NCI-H2196 treated with DMSO at 0.1 percent for 48 hours (cell line): Measurements from ENCODE around the gene WHRN.

Experiments
- DNase-seq: peaks from one replicate; lab custom pipeline; 2025; ENCODE audit not compliant: unreplicated experiment; lab: John Stamatoyannopoulos, UW

The WHRN gene

DNA sequence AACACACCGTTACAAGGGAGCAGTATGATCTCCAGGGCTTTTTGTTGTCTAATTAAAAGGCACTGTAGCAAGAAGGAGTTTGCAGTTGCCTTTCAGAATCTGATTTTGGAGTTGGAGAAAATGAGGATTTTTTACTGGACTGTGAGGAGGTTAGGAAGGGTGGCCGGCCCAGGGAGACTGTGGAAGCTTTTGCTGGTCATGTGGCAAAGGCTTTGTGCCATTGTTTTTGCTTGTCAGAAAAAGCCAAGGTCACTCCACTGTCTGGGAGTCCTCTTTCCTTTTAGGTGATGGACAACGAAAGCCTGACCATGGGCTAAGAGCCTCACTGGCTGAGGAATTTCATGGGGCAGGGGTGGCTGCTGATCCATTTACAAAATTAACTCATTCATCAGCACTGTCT lies 10.3 kb upstream of the WHRN start:
- no peak for DNase-seq

DNA sequence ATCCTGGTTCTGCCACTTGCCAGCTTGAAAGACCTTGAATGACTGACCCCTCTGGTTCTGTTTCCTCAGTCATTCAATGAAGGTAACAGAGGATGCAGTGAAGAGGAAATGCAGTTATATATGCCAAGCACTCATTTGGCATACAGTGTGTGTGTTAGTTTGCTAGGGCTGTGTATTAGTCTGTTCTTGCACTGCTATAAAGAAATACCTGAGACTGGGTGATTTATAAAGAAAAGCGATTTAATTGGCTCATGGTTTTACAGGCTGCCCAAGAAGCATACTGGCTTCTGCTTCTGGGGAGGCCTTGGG lies 8.6 kb upstream of the WHRN start:
- DNase-seq, result no peak

- no peak for DNase-seq
Observed at GRCh38 chr9:114513055-114513958, 8.0 kb upstream of the WHRN start.

DNA sequence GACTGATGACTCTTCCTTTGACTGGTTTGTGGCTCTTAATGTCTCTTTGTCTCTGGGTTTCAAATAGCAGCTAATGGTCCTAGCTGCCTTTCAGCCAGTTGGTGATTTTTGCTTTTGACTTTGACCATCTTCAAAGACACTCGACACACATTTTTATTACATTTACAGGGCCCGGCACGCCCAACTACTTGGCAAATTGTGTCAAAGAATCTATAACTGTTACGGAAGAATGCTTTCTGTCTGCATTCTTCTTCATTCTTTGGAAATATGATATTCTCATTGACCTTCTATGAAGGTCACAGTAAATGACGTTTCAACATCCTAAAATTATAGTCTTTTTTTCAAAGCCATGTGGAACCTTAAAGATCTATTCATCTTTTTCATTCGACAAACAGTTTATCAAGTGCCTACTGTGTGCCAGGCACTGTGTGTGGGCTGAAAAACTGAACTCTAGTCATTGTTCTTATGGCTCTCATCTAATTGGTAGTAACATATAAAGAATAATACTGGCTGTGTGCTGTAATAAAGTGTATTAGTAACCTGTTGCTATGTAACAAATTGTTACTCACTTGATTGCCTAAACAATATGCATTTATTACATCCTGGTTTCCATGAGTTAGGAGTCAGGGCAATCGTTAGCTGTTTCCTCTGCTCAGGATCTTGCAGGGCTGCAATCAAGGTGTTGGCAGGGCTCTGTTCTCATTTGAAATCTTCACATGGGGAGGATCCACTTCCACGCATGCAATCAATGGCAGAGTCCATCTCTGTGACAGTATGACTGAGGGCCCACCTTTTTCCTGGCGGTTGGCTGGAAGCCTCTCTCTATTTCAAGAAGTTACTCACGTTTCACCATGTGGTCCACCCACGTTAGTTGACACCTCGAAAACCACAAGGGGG lies 7.0 kb upstream of the WHRN start:
- no peak for DNase-seq

DNA sequence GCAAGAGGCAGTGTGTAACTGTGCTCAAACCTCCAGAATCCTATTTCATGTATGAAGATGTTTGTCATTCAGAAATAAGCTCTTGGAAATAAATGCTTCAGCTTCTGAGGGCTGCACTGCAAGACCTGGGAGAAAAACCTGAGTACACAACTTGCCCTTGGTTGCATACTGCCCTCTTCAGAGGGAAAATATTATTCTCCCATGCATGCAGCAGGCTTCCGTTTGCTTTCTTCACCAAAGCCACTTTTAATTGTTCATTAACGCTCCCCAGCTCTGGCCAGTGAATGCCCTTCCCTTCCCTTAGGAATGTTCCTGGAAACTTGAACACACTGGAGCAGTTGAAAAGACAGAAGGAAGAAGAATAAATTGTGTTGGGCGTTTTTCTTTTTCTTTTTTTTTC lies 2.5 kb upstream of the WHRN start:
- DNase-seq, result no peak

- DNase-seq, result no peak
Observed at GRCh38 chr9:114506082-114506390, 763 bp upstream of the WHRN start.

GRCh38 chr9:114504341-114505186 lies 709 bp downstream of the WHRN start:
- DNase-seq, result peak; percentile 40

- DNase-seq, result no peak
Observed at GRCh38 chr9:114503522-114504340, 1.5 kb downstream of the WHRN start.

- peak; percentile 23 for DNase-seq
Observed at GRCh38 chr9:114503009-114503408, 2.3 kb downstream of the WHRN start.

DNA sequence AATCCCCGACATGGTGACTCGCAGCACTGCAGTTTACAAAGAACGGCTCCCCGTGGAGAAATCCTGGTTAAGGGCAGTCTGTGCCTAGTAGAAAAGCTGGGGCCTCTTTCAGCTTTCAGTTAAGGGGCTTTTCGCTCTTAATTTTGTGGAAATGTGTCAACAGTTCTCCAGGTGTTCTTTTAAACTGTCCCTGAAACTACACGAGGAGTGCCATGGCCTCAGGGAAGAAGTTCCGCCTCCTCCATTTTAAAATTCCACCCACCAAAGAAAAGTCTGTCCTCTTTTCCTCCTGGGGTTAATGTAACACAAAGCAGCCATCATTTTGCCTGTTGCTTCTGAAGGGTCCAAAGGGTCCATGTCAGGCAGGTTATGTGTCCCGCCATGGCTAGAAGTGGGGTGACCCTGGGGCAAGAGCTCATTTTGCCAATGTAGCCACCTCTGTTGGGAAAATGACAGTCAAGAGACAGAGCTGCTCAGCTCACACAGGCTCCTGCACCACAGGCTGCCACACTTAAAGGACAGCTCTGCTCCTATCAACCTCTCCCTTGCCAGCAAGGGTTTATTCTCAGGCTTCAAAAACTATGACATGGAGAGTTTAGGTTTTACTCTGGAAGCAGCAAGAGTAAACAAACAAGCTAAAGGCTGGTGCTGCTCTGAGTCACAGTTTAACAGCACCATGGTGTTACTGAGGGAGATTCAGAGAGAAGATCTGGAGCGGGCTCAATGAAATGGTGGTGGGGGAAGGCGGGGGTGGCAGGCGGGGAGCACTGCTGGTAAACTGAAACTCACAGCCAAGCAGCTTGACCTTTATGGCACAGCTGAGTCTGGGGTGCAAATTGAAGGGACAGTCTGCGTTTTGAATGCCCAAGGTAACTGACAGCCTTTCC lies 3.2 kb downstream of the WHRN start:
- no peak for DNase-seq

- no peak for DNase-seq
Observed at GRCh38 chr9:114500697-114501292, 4.5 kb downstream of the WHRN start.

- no peak for DNase-seq
Observed at GRCh38 chr9:114499941-114500696, 5.2 kb downstream of the WHRN start.

GRCh38 chr9:114499528-114499927 lies 5.7 kb downstream of the WHRN start:
- DNase-seq, result no peak

DNA sequence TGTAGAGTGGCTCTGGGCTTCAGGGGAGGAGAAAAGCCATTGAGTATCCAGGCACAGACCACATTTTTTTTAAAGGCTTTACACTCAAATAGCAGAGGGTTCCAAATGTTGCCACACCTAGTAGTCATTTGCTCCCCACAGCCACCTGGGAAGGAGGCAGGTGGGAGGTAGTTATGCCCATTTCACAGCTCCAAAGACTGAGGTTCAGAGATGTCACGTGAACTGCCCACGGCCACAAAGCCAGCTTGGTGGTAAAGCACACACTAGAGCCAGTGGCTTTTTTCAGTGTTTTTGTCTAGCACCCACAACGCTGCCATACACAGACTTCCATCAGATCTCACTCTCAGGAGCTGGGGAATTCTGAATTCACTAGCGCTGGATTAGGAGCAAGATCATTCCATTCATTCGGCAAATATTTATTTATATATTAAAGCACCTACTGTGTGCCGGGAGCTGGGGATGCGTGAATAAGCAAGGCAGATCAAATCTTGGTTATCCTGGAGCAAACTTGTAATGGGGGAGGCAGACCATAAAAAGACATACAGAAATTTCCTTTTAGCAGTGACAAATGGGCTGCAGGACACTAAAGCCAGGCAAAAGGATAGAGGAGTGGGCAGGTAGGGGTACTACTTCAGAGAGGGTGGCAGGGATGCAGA lies 7.4 kb downstream of the WHRN start:
- DNase-seq, result no peak

DNA sequence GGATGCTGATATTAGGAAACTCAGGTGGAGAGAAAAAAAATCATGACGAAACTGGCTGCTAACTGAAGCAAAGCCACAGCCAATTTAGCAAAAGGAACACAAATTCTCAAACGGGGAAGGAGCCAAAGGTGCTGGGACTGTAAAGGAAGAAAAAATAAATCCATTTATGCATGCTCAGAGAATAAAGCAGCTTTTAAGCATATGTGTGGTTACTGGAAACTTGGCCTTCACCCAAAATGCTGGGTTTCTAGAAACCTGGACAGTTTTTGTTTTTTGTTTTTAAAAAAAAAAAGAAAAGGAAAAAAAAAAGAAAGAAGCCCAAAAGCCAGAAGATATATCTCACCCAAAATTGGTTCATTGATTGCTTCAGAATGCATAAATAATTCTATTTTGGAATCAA lies 8.0 kb downstream of the WHRN start:
- DNase-seq, result no peak

- DNase-seq, result no peak
Observed at GRCh38 chr9:114496011-114496410, 9.3 kb downstream of the WHRN start.

GRCh38 chr9:114494776-114495569 lies 10.3 kb downstream of the WHRN start:
- DNase-seq, result no peak
